ENCODE results near the gene GPHA2.

Gene GPHA2

DNA sequence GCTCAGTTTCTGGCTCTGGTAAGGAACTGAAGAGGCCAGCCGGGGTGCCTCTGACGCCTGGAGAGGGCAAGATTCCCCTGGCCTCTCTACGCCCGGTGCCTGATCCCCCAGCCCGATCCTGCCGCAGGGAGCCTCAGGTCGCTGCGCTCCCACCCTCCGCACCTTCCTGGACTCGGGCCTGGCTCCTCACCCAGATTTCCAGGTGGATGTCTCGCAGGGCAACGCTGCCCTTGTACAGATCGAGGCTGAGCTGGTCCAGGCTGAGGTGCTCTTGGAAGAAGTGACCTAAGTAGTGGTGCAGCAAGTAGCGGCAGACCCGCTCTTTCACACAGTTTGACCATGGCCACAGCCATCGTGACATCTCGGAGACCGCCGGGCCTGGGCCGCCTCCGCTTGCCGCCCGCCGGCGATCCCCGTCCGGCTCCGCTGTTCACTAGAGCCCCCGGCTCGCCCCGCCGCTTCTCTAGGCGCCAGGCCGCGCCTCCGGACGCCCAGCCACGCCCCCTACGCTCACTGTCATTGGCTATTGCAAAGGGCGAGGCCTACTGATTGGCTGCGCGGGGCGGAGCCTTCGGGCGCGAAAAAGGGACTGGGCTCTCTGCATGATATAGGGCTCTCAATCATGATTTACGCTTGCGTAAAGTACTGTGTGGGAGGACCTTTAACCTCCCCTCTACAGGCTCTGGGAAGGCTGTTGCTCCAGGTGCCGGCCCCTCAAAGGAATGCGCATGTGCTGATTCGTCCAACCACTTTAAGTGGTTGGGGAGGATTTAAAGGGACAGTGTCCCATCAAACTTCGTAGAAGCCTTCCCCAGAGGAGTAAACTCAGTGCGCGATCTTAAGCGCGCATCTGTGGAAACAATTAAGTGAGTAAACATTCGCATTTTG, 18.7 kb downstream of the GPHA2 start, which contains the start of gene ATG2A:
Gene ATG2A (minus strand): TSS at position 435 of the 888 bp plus-strand sequence. CDS start 74 bp downstream, at position 361.
- DNase-seq (ENCODE audit: insufficient read length, low spot score) (peak; percentile 96), FAIRE-seq (peak; percentile 38)
- TF ChIP-seq, protein P1, sequence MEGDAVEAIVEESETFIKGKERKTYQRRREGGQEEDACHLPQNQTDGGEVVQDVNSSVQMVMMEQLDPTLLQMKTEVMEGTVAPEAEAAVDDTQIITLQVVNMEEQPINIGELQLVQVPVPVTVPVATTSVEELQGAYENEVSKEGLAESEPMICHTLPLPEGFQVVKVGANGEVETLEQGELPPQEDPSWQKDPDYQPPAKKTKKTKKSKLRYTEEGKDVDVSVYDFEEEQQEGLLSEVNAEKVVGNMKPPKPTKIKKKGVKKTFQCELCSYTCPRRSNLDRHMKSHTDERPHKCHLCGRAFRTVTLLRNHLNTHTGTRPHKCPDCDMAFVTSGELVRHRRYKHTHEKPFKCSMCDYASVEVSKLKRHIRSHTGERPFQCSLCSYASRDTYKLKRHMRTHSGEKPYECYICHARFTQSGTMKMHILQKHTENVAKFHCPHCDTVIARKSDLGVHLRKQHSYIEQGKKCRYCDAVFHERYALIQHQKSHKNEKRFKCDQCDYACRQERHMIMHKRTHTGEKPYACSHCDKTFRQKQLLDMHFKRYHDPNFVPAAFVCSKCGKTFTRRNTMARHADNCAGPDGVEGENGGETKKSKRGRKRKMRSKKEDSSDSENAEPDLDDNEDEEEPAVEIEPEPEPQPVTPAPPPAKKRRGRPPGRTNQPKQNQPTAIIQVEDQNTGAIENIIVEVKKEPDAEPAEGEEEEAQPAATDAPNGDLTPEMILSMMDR (IDR thresholded peaks at IDR 0.05; ENCODE audit: insufficient read depth, missing control alignments), result no peak

GRCh38 chr11:64916040-64916774, 19.5 kb downstream of the GPHA2 start:
- DNase-seq (ENCODE audit: insufficient read length, low spot score), result no peak
- no peak for FAIRE-seq
- TF ChIP-seq, protein P1 (IDR thresholded peaks at IDR 0.05; ENCODE audit: insufficient read depth, missing control alignments), result no peak

DNA sequence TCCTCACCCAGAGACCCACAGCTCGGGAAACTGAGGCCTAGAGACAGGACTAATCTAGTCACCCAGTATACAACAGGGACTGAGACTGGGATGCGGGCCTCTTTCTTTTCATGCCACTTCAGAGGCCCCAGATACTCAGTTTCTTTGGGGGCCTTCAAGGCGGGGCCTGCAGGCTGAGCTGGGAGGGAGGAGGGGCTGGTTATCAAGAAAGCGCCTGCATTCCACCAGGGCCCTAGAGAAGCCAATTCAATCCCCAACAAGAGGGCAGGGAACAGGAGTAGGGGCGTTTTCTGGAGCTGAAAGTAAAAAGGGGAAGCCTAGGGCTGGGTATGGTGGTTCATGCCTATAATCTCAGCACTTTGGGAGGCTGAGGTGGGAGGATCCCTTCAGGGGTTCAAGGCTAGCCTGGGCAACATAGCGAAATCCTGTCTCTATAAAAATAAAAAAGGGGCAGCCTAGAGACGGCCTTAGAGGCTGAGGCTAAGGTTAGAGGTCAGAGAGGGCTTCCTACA, 20.3 kb downstream of the GPHA2 start:
- no peak for DNase-seq (ENCODE audit: insufficient read length, low spot score)
- TF ChIP-seq, protein P1 (IDR thresholded peaks at IDR 0.05; ENCODE audit: insufficient read depth, missing control alignments), result no peak
- FAIRE-seq, result no peak

DNA sequence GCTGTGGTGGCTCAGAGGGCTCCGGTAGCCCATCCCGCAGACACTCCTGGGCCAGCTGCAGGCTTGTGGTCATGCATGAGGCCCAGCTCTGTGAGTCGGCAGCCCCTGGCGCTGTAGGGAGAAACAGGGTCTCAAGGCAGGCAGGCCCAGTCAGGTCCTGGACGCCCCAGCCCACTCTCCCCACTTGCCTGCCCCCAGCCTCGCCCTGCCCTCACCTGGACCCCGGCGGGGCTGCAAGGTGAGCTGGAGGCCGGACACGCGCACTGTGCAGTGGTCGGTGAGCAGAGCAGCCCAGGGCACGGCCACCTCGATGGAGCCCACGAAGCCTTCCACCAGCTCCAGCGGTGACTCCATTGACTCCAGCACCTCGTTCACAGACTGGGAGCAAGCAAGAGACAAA, 21.6 kb downstream of the GPHA2 start:
- DNase-seq (ENCODE audit: insufficient read length, low spot score), result no peak
- TF ChIP-seq, protein P1 (IDR thresholded peaks at IDR 0.05; ENCODE audit: insufficient read depth, missing control alignments), result no peak
- no peak for FAIRE-seq

GRCh38 chr11:64913171-64913727, 22.4 kb downstream of the GPHA2 start:
- DNase-seq (ENCODE audit: insufficient read length, low spot score) (no peak), FAIRE-seq (no peak)
- TF ChIP-seq, protein P1 (IDR thresholded peaks at IDR 0.05; ENCODE audit: insufficient read depth, missing control alignments), result no peak

GRCh38 chr11:64911689-64912088, 24.0 kb downstream of the GPHA2 start:
- DNase-seq (ENCODE audit: insufficient read length, low spot score) (no peak), FAIRE-seq (no peak)

More at GRCh38 chr11:64911689-64912088, 24.0 kb downstream of the GPHA2 start:
- TF ChIP-seq, protein P1 (IDR thresholded peaks at IDR 0.05; ENCODE audit: insufficient read depth, missing control alignments), result no peak

Data from D721Med (cell line).